H7 (cell line): ENCODE data around the gene MIS18BP1. TPM values are rescaled to one million over a fixed set of nuclear protein-coding genes. Genes with fewer than 3 reads are reported as not detected.

Experiments
- total RNA-seq: library from RNA; depleted of rRNA; stranded (reverse); fragments of >200 nt; shearing (Covaris generic); gene quantifications from 2 replicates; pipeline ENCODE4 v1.2.3, GENCODE V29; 2014; rRNA removed

Gene MIS18BP1
- total RNA-seq, 1 experiment from 2014 or later = 46.3 TPM

Other genes with a start within 250 kb of the MIS18BP1 start
- 22.7 and 32.0 TPM in 2 replicates for gene PRPF39, start 169.1 kb downstream of the MIS18BP1 start, total RNA-seq
- gene FKBP3, start 118.7 kb downstream of the MIS18BP1 start, total RNA-seq = 53.0 and 54.0 TPM in 2 replicates
- 9.1 and 14.6 TPM in 2 replicates for gene FANCM, start 117.3 kb downstream of the MIS18BP1 start, total RNA-seq